ENCODE measurements around the gene ACADVL. TPM values are rescaled to one million over a fixed set of nuclear protein-coding genes. Genes with fewer than 3 reads are reported as not detected.

ACADVL gene
- polyA plus RNA-seq, 3 donors: 438 to 579 (median 497) TPM

DNA sequence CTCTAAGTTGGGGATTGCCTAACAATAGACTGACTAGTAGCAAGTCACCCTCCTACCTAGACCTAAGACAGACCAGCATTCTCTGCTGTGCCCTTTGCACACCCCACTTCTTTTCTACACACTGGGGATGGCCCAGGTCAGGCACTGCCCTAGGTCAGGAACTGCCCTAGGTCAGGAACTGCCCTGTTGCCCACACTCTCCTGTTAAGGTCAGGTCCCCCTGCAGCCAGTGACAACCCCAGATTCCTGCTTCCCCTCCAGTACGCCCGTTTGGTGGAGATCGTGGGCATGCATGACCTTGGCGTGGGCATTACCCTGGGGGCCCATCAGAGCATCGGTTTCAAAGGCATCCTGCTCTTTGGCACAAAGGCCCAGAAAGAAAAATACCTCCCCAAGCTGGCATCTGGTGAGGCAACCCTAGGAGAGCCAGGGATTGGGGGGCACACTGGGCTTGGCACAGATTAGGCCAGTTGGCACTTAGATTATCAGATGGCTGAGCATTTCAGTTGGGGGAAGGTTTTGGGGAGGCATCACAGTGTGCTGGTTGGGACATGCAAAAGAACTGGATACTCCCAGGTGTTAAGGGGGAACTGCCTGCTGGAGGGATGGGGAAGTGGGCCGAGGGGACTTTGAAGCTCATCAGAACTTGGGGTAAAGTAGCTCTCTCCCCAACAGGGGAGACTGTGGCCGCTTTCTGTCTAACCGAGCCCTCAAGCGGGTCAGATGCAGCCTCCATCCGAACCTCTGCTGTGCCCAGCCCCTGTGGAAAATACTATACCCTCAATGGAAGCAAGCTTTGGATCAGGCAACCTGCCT lies 1.7 kb downstream of the ACADVL start:
- no peak for DNase-seq (ENCODE audit: extremely low read depth in 1 of 11, low read depth in 9 of 11, low spot score in 4 of 11)

- DNase-seq (ENCODE audit: extremely low read depth in 1 of 11, low read depth in 9 of 11, low spot score in 4 of 11): no peak
These were observed 2.6 kb downstream of the ACADVL start for GRCh38 chr17:7222093-7222971.

DNA sequence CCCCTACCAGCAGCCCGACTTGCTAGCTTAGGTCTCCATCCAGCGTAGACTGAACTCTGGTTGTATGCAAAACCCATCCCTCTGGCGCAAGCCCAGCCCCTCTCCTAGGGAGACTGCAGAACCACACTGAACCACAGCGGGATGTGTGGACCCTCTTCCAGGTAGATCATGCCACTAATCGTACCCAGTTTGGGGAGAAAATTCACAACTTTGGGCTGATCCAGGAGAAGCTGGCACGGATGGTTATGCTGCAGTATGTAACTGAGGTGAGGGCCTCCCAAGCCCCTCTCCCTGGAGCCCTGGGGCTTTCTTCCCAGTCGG lies 3.2 kb downstream of the ACADVL start:
- DNase-seq (ENCODE audit: extremely low read depth in 1 of 11, low read depth in 9 of 11, low spot score in 4 of 11): no peak

DNA sequence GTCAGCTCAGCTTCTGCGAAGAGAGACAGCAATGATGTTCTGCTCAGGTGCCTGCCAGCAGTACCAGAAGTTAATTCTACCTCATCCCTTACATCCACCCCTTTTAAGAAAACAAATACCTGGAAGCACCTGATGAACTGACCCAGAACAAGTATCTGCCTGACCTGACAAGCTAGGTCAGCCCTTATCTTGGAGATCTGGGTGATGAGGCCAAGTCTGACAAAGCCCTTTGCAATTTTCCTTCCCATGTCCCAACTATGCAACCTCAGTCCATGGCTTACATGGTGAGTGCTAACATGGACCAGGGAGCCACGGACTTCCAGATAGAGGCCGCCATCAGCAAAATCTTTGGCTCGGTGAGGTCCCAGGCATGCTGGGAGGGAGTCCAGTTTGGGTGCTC lies 3.6 kb downstream of the ACADVL start:
- no peak for DNase-seq (ENCODE audit: extremely low read depth in 1 of 11, low read depth in 9 of 11, low spot score in 4 of 11)

DNA sequence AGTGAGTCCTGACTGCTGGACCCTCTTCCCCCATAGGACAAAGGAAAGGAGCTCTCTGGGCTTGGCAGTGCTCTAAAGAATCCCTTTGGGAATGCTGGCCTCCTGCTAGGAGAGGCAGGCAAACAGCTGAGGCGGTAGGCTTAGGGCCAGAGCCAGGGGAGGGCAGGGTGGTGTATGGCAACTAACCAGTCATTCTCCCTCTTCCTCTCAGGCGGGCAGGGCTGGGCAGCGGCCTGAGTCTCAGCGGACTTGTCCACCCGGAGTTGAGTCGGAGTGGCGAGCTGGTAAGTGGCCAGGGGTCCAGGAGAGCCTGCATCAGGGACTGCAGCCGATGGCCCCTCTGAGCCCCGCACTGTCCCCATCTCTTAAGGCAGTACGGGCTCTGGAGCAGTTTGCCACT lies 4.4 kb downstream of the ACADVL start:
- DNase-seq (ENCODE audit: extremely low read depth in 1 of 11, low read depth in 9 of 11, low spot score in 4 of 11): no peak

- DNase-seq (ENCODE audit: extremely low read depth in 1 of 11, low read depth in 9 of 11, low spot score in 4 of 11): no peak
These were observed 4.9 kb downstream of the ACADVL start for GRCh38 chr17:7224661-7225111.

- no peak for DNase-seq (ENCODE audit: extremely low read depth in 1 of 11, low read depth in 9 of 11, low spot score in 4 of 11)
These were observed 6.1 kb downstream of the ACADVL start for GRCh38 chr17:7225711-7226331.

DNA sequence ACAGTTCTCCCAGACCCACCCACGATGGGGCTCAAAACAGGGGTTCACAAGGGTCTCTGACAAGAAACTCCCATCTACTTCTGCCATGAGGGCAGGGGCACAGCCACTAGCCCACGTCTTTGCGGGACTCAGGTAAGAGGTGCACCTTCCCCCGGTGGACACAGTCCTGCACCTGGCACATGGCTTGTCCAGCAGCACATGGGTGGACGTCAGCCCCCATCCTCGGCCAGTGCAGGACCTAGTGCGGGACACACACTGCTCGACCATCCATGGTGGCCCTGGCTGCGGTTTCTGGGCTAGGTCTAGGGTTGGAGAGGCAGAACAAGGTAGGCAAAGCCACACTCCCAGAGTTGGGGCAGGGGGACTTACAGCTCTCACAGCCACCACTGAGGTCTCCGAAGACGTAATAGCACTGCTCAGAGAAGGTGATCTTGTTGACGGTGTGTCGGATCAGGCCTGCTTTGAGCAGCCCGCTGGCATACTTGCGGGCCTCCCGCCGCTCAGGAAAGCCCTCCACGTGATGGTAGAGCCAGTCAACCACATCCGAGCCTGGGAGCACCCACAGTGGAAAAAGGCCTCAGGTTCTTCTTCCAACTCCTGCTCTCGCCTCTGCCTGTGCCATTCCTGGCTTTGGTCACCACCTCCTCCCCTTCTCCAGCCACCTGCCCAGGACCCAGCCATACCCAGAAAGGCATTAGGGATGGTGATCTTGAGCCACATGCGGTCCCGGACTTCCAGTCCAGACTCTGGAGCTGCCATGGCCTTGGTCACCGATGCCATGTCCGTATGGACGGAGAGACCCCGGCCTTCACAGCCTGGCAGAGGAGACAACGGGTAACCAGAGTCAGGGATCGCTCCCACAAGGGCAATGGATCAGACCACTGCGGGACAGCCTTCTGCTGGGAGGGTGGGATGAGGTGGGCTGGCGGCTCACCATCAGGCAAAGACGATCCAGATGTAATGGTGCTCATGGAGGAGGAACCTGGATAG lies 7.3 kb downstream of the ACADVL start:
- DNase-seq (ENCODE audit: extremely low read depth in 1 of 11, low read depth in 9 of 11, low spot score in 4 of 11): no peak

DNA sequence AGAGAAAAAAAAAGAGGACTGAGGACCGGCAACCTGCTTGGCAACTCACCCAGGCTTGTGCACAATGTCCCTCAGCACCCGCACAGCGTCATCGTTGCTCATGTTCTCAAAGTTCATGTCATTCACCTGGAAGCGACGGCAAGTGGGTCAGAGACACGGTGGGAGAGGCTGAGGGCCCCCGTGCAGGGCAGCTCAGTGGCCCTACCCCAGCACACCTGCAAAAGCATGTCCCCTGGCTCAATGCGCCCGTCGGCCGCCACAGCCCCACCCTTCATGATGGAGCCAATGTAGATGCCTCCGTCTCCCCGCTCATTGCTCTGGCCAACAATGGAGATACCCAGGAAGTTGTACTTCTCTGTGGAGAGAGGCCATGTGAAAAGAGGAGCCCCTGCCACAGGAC lies 9.2 kb downstream of the ACADVL start:
- DNase-seq (ENCODE audit: extremely low read depth in 1 of 11, low read depth in 9 of 11, low spot score in 4 of 11): no peak

DNA sequence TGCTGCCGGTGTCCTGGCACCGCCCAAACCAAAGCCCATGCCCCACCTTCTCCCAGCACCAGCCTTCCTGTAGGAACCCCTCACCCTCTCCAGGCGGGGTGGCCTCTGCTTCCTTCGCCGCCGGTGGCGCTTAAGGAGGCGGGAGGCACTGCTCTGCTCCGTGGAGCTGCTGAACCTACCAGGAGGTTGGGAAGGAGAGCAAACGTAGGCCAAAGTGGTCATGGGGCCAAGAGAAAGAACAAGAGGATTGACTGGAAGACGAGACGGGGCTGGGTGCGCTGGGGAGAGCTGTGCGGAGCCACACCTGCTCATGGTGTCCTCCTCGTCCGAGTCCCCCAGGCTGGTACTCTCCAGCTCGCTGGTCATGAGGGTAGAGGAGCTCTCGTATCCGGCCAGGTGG lies 9.8 kb downstream of the ACADVL start:
- DNase-seq (ENCODE audit: extremely low read depth in 1 of 11, low read depth in 9 of 11, low spot score in 4 of 11): no peak

GRCh38 chr17:7232114-7232513 lies 12.4 kb downstream of the ACADVL start:
- no peak for DNase-seq (ENCODE audit: extremely low read depth in 1 of 11, low read depth in 9 of 11, low spot score in 4 of 11)

DNA sequence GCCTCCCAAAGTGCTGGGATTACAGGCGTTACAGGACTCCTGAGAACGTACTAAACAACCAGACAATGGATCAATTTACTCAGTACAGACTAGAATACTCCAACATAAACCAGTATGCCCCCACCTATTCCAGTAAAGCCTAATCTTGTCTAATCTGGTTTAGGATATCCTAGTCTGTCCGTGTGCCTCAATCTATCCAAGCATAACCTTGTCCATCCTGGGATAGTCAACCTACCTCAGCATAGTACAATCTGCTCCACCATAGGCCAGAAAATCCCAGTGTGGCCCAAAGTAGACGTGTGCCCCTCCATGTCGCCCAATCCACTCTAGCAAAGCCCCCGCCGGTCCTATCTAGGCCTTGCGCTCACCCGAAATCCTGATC lies 14.0 kb downstream of the ACADVL start:
- no peak for DNase-seq (ENCODE audit: extremely low read depth in 1 of 11, low read depth in 9 of 11, low spot score in 4 of 11)

GRCh38 chr17:7234083-7234951 lies 14.6 kb downstream of the ACADVL start, which contains the start of gene DVL2:
TSS of gene DVL2 (minus strand) at chr17:7234517. CDS start at chr17:7234262, 255 bp downstream.
- DNase-seq (ENCODE audit: extremely low read depth in 1 of 11, low read depth in 9 of 11, low spot score in 4 of 11): peak in 9 of 11 donors; percentile 87 to 95 (median 91)

- no peak for DNase-seq (ENCODE audit: extremely low read depth in 1 of 11, low read depth in 9 of 11, low spot score in 4 of 11)
These were observed 16.2 kb downstream of the ACADVL start for GRCh38 chr17:7235693-7236665.

DNA sequence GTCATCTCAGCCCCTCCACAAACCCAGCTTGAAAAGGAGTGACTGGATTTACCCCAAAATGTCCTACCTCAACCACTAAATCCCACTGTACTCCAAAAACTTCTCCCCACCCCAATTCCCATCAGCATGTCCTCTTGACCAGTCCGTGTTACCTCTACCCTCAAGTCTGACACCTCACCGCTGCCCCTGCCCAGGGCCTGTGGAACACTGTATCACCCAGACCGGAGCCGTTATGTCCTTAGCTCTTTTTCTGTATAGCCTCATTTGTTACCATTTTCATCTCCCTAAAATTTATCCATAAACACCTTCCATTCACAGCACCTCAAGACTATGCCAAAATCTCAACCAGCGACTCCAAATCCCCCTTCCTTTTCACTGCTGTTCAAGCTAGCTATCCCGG lies 17.1 kb downstream of the ACADVL start:
- no peak for DNase-seq (ENCODE audit: extremely low read depth in 1 of 11, low read depth in 9 of 11, low spot score in 4 of 11)

GRCh38 chr17:7237266-7237760 lies 17.6 kb downstream of the ACADVL start:
- DNase-seq (ENCODE audit: extremely low read depth in 1 of 11, low read depth in 9 of 11, low spot score in 4 of 11): no peak

All from renal cortex interstitium (tissue), 11 donors.